Activated naive CD4-positive, alpha-beta T cell treated with anti-CD3 and anti-CD28 coated beads, Interleukin-2, amount 10 ng/mL, durations not matched to agents 7 days and 5 days (primary cell): Measurements from ENCODE around the gene MLIP.
"Not testable (repeated sequence)": the region's sequence is repeated elsewhere in the genome, so short reads cannot be mapped to it uniquely, and the experiment has no call there.

Source experiments
- CTCF ChIA-PET: fragments of 350-600 bp; sonication (Branson Sonifier 250); formaldehyde crosslinking; loops from one replicate; lab custom pipeline; 2021; ENCODE audit warnings: antibody characterized with exemption; lab: Charles Lee
- DNase-seq: peaks from one replicate; pipeline ENCODE4 v3.0.0-alpha.2; 2020
- H3K27ac Mint-ChIP-seq: one replicate; pipeline ENCODE4 v1.8.0; 2021; ENCODE audit warnings: mild to moderate bottlenecking, moderate library complexity, mixed read lengths
- H3K27me3 Mint-ChIP-seq: one replicate; pipeline ENCODE4 v1.8.0; 2021; ENCODE audit warnings: mild to moderate bottlenecking, mixed read lengths
- H3K36me3 Mint-ChIP-seq: one replicate; pipeline ENCODE4 v1.8.0; 2021; ENCODE audit warnings: mixed read lengths
- H3K4me1 Mint-ChIP-seq: one replicate; pipeline ENCODE4 v1.8.0; 2021; ENCODE audit warnings: mixed read lengths
- H3K4me3 Mint-ChIP-seq: one replicate; pipeline ENCODE4 v1.8.0; 2021; ENCODE audit warnings: mild to moderate bottlenecking, moderate library complexity, mixed read lengths
- H3K9me3 Mint-ChIP-seq: one replicate; pipeline ENCODE4 v1.8.0; 2021; ENCODE audit warnings: mixed read lengths

MLIP gene

DNA sequence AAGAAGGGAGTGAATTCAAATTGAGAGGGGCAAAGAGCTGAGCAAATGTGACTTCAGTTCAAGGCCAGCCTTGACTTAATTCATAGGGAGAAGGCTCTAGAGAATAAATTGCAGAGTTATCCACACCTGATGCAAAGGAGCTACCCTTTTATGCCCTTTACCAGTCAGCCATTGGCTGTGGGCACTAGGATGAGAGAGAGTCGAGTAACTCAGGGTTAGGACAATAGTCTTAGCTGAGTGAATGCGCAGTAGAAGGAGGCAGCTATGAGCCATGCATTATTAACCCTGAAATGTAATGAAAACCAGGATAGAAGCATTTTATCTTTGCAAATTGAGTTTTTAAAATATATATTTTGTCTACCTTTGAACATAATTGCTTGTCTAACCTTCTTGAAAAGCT, 134.0 kb downstream of the MLIP start:
- no peak for DNase-seq
- no peak overlapping the region for H3K27ac Mint-ChIP-seq
- CTCF ChIA-PET, result interaction anchor here (1.2 kb wide), 1 partner anchor 22 kb away, joined by 3 read pairs; no protein-coding TSS in a partner anchor
- H3K4me1 Mint-ChIP-seq, result no peaks in the 10 kb centered on the region
- H3K4me3 Mint-ChIP-seq, result no peak overlapping the region
- H3K27me3 Mint-ChIP-seq, result no peaks in the 10 kb centered on the region
- no peaks in the 10 kb centered on the region for H3K36me3 Mint-ChIP-seq
- no peaks in the 10 kb centered on the region for H3K9me3 Mint-ChIP-seq

- Mint-ChIP-seq H3K36me3 (no peaks in the 10 kb centered on the region), H3K9me3 (no peaks in the 10 kb centered on the region), H3K27ac (no peak overlapping the region), H3K4me3 (no peak overlapping the region), H3K4me1 (no peaks in the 10 kb centered on the region), H3K27me3 (no peaks in the 10 kb centered on the region)
- no peak for DNase-seq
- CTCF ChIA-PET, result no interaction called here
These were observed 137.1 kb downstream of the MLIP start for GRCh38 chr6:54248319-54248718.

- DNase-seq, result no peak
- Mint-ChIP-seq H3K4me3 (no peak overlapping the region), H3K4me1 (no peaks in the 10 kb centered on the region), H3K27ac (no peak overlapping the region), H3K27me3 (no peaks in the 10 kb centered on the region), H3K9me3 (no peaks in the 10 kb centered on the region), H3K36me3 (no peaks in the 10 kb centered on the region)
- CTCF ChIA-PET, result no interaction called here
These were observed 137.8 kb downstream of the MLIP start for GRCh38 chr6:54248994-54249393.

DNA sequence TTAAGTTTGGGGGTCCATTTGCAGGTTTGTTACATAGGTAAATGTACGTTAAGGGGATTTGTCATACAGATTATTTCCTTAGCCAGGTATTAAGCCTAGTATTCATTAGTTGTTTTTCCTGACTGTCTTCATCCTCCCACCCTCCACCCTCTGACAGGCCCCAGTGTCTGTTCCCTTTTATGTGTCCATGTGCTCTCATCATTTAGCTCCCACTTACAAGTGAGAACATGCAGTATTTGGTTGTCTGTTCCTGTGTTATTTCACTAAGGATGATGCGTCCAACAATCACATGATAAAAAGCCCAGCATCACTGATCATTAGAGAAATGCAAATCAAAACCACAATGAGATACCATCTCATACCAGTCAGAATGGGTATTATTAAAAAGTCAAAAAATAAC, 138.6 kb downstream of the MLIP start:
- H3K9me3 Mint-ChIP-seq, CTCF ChIA-PET, H3K27ac Mint-ChIP-seq, DNase-seq, H3K27me3 Mint-ChIP-seq, H3K4me1 Mint-ChIP-seq, H3K4me3 Mint-ChIP-seq, H3K36me3 Mint-ChIP-seq: not testable (repeated sequence)

GRCh38 chr6:54252496-54252895, 141.3 kb downstream of the MLIP start:
- no peak overlapping the region for H3K4me3 Mint-ChIP-seq
- no peak overlapping the region for H3K27ac Mint-ChIP-seq
- H3K36me3 Mint-ChIP-seq, result no peaks in the 10 kb centered on the region
- H3K4me1 Mint-ChIP-seq, result no peaks in the 10 kb centered on the region
- no peak for DNase-seq
- no peaks in the 10 kb centered on the region for H3K27me3 Mint-ChIP-seq
- CTCF ChIA-PET, result no interaction called here
- H3K9me3 Mint-ChIP-seq, result no peaks in the 10 kb centered on the region

- no peak for DNase-seq
- Mint-ChIP-seq H3K9me3 (no peaks in the 10 kb centered on the region), H3K27me3 (no peaks in the 10 kb centered on the region), H3K36me3 (no peaks in the 10 kb centered on the region), H3K4me3 (no peak overlapping the region), H3K4me1 (no peaks in the 10 kb centered on the region), H3K27ac (no peak overlapping the region)
- CTCF ChIA-PET, result no interaction called here
These were observed 141.7 kb downstream of the MLIP start for GRCh38 chr6:54252916-54253315.

DNA sequence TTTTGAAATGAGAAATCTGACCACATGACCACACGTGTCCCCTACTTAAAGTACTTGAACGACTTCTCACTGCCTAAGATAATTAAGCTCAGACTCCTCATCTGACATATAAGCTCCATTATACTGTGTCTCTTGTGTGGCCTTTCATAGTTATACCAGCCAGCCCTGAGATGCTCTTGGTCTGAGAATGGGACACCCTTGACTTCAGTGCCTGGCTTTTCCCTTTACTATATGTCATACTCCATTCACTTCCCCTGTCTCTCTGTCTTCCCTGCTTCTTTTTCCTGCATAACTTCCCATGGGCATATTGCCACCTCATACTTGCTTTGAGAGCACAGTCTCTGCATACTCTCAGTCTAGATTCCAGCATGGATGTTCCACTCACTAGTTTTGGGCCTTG, 143.6 kb downstream of the MLIP start:
- Mint-ChIP-seq H3K36me3 (no peaks in the 10 kb centered on the region), H3K9me3 (no peaks in the 10 kb centered on the region), H3K4me1 (no peaks in the 10 kb centered on the region), H3K4me3 (no peak overlapping the region), H3K27me3 (no peaks in the 10 kb centered on the region), H3K27ac (no peak overlapping the region)
- DNase-seq, result no peak
- CTCF ChIA-PET, result no interaction called here

DNA sequence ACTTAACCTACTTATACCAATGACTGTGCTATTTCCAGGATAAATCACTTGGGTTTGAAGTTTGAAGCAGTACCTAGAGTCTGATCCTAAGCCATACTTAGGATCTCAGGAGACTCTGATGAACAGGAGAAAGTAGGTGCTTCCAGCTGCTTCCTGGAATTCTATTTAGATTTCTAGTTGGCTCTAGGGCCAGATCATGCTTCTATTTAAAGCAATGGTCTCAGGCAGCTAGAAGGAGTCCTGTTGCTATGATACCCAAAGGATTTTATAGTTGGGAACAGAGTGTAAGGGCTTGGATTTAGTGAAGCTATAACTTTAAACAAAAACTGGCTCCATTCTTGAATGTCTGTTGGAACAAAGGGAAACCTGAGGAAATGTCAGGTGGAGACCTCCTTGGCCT, 144.6 kb downstream of the MLIP start:
- Mint-ChIP-seq H3K27me3 (no peaks in the 10 kb centered on the region), H3K4me1 (no peaks in the 10 kb centered on the region), H3K9me3 (no peaks in the 10 kb centered on the region), H3K36me3 (no peaks in the 10 kb centered on the region), H3K4me3 (no peak overlapping the region), H3K27ac (no peak overlapping the region)
- CTCF ChIA-PET, result interaction anchor here (0.6 kb wide), 1 partner anchor 18 kb away, joined by 3 read pairs; no protein-coding TSS in a partner anchor
- DNase-seq, result no peak

DNA sequence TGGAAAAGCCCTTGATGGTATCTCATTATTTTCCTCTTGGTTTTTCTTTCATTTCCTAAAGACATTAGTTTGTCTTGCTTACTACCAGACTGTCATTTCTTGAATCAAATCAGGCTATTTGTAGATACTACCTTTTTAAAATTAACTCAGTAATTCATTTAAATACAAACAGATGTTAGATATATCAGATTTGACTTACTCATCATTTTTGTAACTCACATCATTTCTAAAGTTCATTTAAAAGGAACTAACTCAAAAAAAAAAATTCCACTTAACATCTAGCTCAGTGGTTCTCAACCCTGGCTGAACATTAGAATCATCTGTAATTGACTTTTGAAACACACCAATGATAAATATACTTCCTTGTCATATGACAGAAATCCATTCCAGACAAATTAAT, 148.8 kb downstream of the MLIP start:
- no peak overlapping the region for H3K27ac Mint-ChIP-seq
- H3K4me1 Mint-ChIP-seq, result no peaks in the 10 kb centered on the region
- H3K27me3 Mint-ChIP-seq, result no peaks in the 10 kb centered on the region
- H3K4me3 Mint-ChIP-seq, result no peak overlapping the region
- CTCF ChIA-PET, result no interaction called here
- H3K36me3 Mint-ChIP-seq, result no peaks in the 10 kb centered on the region
- H3K9me3 Mint-ChIP-seq, result no peaks in the 10 kb centered on the region
- DNase-seq, result no peak

DNA sequence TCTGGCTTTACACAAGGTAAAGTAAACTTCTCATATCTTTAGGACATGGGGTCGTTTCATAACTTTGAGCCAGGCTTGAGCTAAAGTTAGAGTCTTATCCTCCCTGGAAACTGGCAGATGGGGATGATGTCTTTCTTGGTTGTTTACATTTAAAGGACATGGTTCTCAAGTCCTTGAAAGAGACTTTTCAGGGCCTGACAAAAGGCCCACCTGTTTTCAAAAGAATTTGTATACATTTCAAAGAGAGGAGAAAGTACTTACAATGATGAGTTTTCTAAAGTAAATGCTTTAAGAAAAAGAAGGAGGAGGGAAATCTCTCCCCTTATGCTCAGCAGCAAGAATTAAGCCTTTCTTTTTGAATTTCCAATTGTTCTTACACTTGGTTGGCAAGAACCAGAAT, 151.3 kb downstream of the MLIP start:
- Mint-ChIP-seq H3K27me3 (no peaks in the 10 kb centered on the region), H3K4me3 (no peak overlapping the region), H3K9me3 (no peaks in the 10 kb centered on the region), H3K4me1 (no peaks in the 10 kb centered on the region), H3K27ac (no peak overlapping the region), H3K36me3 (no peaks in the 10 kb centered on the region)
- DNase-seq, result no peak
- CTCF ChIA-PET, result no interaction called here

DNA sequence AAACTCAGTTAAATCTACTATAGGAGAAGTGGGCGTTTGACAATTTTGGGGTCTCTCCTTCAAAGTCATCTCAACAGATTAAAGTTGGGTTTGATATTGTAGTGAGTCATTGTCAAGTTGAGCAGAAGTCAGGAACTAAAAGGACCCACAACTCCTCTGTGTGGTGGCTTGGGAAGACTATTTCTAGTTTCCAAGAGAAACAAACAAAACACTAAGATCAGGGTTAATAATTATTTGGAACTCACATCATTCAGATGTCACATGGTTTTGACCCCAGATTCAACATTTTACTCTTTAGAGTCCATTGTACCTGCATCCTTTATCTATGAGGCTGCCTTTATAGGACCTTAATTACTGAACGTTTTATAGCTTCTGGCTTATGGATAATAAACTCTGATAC, 151.7 kb downstream of the MLIP start:
- Mint-ChIP-seq H3K36me3 (no peaks in the 10 kb centered on the region), H3K4me1 (no peaks in the 10 kb centered on the region), H3K4me3 (no peak overlapping the region), H3K9me3 (no peaks in the 10 kb centered on the region), H3K27me3 (no peaks in the 10 kb centered on the region), H3K27ac (no peak overlapping the region)
- CTCF ChIA-PET, result no interaction called here
- DNase-seq, result no peak

DNA sequence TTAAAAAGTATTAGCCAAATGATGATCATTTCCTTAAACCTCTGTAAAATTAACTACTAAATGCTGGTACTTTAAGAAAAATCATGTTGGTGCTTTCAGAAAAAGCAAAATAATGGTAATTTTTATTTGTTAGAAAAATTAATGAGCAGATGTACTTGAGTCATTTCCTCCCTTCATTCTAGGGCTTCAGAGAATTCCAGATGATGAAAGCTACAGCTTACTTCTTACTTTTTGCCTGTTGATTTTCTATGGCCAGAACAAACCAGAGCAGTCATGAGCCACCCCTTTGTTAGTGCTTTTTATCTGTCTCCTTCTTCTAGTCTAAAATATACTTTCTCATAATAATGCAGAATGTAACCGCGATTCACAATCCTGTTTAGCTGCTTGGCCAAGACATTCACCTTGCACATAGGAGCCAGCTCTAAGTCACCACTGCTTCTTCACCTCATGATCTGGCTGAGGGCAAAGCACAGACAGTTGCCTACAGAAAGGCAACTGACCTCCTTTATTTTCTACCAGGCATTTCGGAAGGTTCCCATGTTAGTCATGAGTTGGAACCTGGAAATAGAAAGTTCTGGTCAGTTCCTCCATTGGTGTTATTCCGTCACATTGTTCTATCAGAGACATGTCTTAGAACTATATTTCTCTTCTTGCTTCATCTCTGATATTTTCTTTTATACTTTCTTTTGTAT, 153.5 kb downstream of the MLIP start:
- Mint-ChIP-seq H3K36me3 (no peaks in the 10 kb centered on the region), H3K27me3 (no peaks in the 10 kb centered on the region), H3K27ac (no peak overlapping the region), H3K9me3 (no peaks in the 10 kb centered on the region), H3K4me3 (no peak overlapping the region), H3K4me1 (no peaks in the 10 kb centered on the region)
- DNase-seq, result no peak
- CTCF ChIA-PET, result no interaction called here

DNA sequence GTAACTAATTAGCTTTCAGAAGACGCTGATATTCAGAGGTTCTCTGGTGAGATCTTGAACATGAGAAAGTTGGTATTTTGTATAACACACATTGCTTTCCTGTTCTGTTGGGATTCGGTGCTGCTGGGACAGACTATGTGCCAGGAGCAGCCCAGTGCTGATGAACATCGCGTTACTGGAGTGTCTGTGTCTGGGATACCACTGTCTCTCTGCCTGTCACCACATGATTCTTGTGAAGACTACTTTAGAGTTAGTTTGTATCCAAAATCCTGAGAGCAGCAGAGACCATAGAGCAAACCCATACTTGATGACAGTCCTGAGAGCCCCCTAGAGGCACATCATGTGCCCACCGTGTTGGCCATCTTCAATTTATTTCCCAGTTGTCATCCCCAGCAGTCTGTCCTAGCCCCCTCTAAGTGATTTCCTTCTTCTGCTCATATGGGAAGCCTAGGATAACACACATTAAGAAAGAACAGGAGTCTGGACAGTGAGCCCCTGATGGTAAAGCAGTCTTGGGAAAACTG, 155.2 kb downstream of the MLIP start:
- no peak for DNase-seq
- Mint-ChIP-seq H3K27ac (no peak overlapping the region), H3K4me1 (no peaks in the 10 kb centered on the region), H3K4me3 (no peak overlapping the region), H3K9me3 (no peaks in the 10 kb centered on the region), H3K27me3 (no peaks in the 10 kb centered on the region), H3K36me3 (no peaks in the 10 kb centered on the region)
- CTCF ChIA-PET, result no interaction called here

- Mint-ChIP-seq H3K4me1 (no peaks in the 10 kb centered on the region), H3K27me3 (no peaks in the 10 kb centered on the region), H3K36me3 (no peaks in the 10 kb centered on the region), H3K27ac (no peak overlapping the region), H3K4me3 (no peak overlapping the region), H3K9me3 (no peaks in the 10 kb centered on the region)
- CTCF ChIA-PET, result interaction anchor here (1.0 kb wide), 1 partner anchor 23 kb away, joined by 3 read pairs; no protein-coding TSS in a partner anchor
- DNase-seq, result no peak
These were observed 156.6 kb downstream of the MLIP start for GRCh38 chr6:54267798-54268197.

- Mint-ChIP-seq H3K36me3 (no peaks in the 10 kb centered on the region), H3K27ac (no peak overlapping the region), H3K4me1 (no peaks in the 10 kb centered on the region), H3K27me3 (no peaks in the 10 kb centered on the region), H3K4me3 (no peak overlapping the region), H3K9me3 (peaks cover 3% of the 10 kb centered on the region)
- DNase-seq, result no peak
- CTCF ChIA-PET, result interaction anchor here (0.7 kb wide), 1 partner anchor 18 kb away, joined by 3 read pairs; no protein-coding TSS in a partner anchor
These were observed 162.1 kb downstream of the MLIP start for GRCh38 chr6:54273214-54273820.
